Measurements from ENCODE around the gene NCBP3.

GRCh38 chr17:3875317-3875716, 29.3 kb upstream of the NCBP3 start:
- no peak for TF ChIP-seq CTCF (conservative IDR thresholded peaks at IDR 0.05; ENCODE audit: low read length)
- TF ChIP-seq EZH2phosphoT487 (IDR thresholded peaks at IDR 0.05; ENCODE audit: borderline replicate concordance, low read depth, low read length) = no peak
